Occipital lobe (tissue), 2 donors: ENCODE results near the gene PPM1J. TPM values are rescaled to one million over a fixed set of nuclear protein-coding genes. Genes with fewer than 3 reads are reported as not detected.
"Not testable (repeated sequence)": the region's sequence is repeated elsewhere in the genome, so short reads cannot be mapped to it uniquely, and the experiment has no call there.

Source experiments
- DNase-seq: peaks from one replicate; lab custom pipeline; 2025; lab: John Stamatoyannopoulos, UW
- total RNA-seq: library from RNA; depleted of rRNA; stranded (reverse); fragments of >200 nt; gene quantifications from one replicate; pipeline ENCODE4 v1.2.3, GENCODE V29; 2014

PPM1J gene, protein sequence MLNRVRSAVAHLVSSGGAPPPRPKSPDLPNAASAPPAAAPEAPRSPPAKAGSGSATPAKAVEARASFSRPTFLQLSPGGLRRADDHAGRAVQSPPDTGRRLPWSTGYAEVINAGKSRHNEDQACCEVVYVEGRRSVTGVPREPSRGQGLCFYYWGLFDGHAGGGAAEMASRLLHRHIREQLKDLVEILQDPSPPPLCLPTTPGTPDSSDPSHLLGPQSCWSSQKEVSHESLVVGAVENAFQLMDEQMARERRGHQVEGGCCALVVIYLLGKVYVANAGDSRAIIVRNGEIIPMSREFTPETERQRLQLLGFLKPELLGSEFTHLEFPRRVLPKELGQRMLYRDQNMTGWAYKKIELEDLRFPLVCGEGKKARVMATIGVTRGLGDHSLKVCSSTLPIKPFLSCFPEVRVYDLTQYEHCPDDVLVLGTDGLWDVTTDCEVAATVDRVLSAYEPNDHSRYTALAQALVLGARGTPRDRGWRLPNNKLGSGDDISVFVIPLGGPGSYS
- total RNA-seq, result 4.4 TPM

DNA sequence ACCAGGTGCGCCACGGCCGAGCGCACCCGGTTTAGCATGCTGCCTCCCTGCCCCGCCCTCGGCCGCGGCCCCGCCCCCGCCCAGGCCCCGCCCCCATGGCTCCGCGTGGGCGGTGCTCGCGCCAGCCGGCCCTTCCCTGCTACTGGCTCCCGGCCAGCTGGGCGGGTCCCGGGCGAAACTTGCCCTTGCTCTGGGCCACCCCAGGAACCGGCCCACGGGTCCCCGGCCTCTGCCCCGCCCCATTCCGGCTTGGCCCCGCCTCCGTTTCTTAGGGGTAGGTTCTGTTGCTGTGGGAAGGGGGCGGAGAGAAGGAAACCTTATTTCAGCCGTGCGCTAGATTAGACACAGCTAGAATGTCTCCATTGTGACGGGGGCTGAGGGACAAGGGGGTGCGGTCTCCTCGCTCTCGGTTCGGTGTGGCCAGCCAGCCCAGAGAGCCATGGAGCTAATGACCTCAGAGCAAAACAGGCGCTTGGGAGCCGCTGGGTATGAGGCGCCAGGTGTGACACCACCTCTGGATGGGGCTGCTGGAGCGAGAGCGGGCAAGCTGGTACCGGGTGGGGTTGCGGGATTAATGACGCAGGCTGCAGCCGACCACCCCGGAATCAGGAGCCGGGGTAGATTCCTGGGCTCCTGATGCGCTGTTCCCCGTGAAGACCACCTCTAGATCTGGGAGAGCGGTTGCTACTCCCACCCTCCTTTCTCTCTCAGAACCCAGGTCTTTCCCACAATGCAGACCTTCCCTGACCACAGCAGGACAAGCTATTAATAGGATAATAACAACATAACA is at the start of gene PPM1J:
TSS of gene PPM1J (minus strand) at position 69 of the 790 bp plus-strand sequence. CDS start at position 38, 31 bp downstream.
- DNase-seq, result peak; percentile 82

DNA sequence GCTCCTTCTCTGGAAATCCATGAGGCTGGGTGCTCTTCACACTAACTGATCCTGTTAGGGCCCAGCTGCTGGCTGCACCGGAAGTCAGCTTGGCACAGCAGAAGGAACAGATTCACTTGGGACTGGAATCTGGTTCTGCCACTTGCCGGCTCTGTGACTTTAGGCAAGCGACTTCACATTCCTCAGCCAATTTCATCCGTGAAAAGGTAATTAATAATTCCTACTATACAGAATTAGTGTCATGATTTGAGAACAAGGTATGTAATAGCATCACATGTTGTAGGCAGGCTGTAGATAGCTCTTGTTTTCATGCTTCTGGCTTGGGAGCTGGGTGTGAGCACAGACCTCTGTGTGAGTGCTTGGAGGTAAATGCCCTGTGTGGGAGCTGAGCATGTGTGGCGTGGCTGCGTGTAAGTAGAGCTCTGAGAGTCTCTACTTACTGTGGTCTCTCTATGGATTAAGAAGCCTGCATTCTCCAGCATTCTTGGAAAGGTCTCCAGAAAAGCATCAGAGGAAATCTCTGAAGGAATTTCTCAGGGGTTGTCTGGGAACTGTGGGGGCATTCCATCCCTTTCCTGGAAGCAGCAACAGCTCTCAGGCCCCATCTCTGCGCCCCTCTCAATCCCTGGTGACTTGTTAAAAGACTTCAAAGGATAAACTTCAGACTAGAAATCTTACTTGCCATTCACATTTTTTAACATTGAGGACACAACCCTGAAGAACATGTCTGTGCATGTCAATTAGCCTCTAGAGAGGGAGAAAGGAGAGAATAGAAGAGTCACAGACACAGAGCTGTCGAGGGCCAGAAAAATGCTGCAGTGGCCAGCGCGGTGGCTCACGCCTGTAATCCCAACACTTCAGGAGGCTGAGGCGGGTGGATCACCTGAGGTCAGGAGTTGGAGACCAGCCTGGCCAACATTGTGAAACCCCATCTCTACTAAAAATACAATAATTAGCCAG is 47.7 kb upstream of the PPM1J start:
- no peak for DNase-seq

DNA sequence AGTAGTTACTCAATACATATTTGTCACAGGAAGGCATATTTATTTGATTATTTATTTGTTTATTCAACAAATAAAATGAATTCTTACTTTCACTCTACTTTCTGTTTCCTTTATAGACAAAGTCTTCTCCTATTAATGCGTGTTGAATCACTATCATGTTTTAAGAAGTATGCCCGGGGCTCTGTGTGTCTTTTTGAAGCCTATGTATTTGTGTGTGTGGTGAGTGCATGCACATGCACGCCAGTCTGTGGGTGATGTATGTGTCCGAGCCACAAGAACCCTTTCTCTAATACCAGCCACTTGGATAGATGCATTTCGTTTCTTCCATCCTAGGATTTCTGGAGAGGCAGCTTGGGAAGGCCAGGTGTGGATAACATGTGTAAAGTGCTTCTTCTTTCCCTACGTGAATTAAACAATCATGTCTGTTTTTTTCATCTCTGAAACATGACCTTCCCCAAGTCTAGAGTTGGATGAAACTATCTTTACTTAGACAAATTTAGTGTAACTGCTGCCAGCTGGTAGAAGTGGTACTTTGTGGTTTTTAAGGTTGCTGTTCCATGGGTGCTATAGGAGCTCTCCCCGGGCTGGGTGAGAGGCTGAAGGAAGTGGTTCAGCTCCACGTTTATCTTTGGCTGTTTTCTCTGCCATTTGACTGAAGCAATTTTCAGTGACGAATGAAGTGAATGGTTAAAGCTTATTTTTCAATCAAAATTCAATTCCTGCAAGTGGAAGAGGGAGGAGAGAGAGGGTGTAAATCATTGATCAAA is 46.8 kb upstream of the PPM1J start:
- no peak for DNase-seq

DNA sequence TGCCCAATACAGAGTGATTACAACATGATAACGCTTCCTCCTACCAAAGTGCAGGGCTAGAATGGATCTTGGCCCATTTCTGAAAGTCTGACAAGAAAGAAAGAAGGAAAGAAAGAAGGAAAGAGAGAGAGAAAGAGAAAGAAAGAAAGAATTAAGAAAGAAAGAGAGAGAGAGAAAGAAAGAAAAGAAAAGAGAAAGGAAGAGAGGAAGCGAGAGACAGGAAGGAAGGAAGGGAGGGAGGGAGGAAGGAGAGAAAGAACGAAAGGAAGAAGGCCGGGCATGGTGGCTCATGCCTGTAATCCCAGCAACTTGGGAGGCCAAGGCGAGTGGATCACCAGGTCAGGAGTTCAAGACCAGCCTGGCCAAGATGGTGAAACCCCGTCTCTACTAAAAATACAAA is 44.1 kb upstream of the PPM1J start:
- DNase-seq, result no peak

DNA sequence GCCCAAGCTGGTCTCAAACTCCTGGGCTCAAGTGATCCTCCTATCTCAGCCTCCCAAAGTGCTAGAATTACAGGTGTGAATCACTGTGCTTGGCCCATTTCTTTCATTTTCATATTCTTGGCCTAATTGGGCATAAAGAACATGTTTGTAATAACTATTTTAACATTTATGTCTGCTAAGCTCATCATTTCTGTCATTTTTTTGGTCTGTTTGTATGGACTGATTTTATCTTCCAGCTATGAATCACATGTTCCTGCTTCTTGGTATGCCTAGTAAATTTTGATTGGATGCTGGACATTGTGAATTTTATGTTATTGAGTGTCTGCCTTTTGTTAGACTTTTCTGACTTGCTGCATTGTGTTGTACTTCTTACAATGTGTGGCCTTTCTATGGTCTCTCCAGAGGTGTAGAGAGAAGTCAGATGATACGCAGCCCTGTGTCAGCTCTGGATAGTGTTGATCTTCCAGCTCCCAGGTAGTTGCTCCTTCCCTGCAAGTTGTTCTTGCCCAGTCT is 39.0 kb upstream of the PPM1J start:
- no peak for DNase-seq

DNA sequence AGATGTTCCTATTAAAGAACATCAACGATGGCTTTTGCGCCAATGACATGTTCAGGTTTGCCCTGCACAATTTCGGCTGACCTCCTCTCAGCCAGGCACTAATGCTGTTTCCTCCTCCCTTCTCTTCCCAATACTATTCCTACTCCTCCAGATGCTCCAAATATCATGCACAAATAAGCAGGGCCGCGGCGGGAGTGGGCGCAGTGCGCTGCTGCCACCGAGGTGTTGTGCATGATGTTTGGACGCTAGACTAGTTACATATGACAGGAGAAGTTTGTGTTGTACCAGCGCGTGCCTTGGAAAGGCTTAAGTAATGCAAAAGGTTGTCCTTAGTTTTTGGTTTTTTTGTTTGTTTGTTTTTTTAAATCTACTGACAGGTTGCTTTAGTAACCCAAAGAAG is 33.3 kb upstream of the PPM1J start:
- no peak for DNase-seq

DNA sequence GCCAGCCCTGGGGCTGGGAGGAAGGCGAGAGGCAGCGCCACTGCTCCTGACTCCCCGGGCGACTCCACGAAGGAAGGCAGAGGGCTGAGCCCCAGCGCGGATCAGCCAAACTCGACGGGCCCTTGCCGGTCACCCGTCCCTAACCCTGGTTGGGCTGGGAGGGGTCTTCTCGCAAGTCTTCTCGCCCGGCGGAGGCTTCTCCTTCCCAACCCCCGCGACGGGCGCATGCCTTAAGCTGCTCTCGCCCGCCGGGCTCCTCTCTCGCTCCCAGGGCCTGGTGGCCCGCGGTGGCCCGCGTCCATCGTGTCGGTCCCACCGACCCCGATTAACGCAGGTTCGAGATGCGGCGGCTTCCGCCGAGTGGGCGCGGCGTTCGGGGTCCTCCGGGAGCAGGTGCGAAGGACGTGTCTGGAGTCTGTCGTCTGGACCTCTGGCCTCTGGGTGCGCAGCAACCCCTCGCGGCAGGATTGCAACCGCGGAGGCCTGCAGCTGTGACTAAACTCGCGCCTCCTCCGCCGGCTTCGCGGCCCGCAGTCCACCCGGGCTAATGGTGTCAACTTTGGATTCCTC is 29.0 kb upstream of the PPM1J start:
- DNase-seq, result no peak

DNA sequence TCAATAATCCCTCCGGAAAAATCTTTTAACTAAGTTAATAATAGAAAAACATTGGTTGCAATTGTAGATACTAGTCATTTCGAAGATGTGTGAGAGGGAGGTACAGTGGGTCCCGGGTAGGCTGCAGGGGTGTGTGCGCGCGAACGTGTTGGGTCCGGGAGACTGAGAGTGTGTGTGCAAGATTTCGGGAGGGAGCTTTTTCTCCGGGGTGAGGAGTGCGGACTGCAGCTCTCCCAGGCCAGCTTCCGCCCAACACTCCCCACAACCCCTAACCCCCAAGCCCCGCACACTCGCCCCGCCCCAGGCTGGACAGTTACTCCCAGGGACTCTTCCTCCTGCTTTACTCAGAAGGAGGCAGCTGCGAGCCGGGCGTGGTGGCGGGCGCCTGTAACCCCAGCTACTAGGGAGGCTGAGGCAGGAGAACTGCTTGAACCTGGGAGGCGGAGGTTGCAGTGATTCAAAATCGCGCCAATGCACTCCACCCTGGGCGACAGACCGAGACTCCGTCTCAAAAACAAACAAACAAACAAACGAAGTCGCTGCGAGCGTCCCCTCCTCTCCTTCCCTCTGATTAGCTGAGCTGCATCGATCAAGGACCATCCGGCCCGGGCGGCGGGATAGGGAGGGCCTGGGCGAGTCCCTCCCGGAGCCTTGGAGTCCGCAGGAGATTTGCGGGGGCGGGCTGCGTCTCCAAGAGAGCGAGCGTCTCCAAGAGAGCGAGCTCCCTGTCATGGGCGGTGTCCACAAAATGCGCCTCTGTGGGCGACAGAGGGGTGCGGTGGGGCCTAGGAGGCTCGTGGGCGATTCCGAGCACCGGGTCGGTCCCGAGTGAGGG is 28.3 kb upstream of the PPM1J start:
- no peak for DNase-seq

DNA sequence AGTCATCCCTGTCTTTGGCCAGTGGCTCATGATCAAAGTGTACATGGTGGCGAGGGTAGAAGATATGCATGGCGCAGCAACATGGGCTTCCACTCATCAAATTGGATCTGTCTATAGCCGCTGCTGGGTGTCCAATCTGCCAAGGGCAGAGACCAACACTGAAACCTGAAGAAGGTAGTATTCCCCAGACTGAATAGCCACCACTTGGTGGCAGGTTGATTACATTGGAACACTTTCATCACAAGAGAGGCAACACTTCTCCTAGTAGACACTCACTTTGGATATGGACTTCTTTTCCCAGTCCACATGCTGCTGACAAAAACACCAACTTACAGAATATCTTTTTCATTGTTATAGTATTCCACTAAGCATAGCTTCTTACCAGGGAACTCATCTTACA is 22.4 kb upstream of the PPM1J start:
- DNase-seq, result no peak

DNA sequence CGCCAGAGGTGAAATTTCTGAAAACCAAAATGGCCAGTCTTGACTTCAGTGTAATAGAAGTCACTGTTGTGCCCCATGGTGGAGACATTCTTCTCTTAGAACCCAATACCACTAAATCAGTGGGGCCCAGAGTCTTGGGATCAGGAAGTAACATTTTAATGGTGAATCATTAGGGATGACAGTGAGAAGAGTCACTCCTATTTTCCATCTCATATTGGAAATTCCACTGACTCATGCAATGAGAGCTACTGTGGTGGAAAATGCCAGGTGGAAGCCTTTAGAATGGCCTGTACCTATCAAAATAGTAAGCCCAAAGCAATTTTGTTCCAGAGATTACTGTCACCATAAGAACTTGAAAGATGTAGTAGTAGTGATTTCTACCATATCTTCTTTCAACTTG is 20.6 kb upstream of the PPM1J start:
- DNase-seq, result no peak

DNA sequence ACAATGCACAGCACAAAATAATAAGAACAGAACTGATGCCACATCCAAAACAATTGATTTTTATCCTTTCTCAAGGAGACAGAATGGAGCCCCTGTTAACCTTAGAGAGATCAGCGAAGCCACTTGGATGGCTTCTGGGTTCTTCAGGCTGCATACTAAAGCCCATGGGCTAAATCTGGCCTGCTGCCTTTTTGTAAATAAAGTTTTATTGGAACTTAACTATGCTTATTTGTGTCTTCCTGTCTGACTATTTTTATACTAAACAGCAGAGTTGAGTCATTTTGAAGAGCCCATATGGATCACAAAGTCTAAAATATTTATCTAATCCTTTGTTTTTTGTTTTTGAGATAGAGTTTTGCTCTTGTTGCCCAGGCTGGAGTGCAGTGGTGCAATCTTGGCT is 16.3 kb upstream of the PPM1J start:
- no peak for DNase-seq

DNA sequence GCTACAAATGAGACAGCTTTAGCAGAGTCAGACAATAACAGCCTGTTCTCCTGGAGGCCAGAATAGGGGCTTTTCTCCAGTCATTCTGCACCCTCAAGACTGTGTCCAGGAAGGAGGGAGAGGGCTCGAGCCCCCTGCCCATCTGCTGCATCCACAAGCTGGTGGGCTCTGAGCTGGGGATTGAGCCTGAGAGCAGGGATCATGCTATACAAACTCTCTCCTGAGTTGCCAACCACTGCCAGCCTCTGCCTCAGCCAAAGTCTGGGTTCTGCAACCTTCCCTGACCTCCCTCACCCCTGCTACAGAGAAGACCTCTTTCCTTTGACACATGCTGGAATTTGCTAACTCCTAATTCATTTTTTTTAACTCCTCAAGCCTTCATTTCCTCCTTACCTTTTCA is 14.8 kb upstream of the PPM1J start:
- no peak for DNase-seq

DNA sequence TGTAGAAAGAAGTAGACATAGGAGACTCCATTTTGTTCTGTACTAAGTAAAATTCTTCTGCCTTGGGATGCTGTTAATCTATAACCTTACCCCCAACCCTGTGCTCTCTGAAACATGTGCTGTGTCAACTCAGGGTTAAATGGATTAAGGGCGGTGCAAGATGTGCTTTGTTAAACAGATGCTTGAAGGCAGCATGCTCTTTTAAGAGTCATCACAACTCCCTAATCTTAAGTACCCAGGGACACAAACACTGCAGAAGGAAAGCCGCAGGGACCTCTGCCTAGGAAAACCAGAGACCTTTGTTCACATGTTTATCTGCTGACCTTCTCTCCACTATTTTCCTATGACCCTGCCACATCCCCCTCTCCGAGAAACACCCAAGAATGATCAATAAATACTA is 13.9 kb upstream of the PPM1J start:
- not testable (repeated sequence) for DNase-seq

DNA sequence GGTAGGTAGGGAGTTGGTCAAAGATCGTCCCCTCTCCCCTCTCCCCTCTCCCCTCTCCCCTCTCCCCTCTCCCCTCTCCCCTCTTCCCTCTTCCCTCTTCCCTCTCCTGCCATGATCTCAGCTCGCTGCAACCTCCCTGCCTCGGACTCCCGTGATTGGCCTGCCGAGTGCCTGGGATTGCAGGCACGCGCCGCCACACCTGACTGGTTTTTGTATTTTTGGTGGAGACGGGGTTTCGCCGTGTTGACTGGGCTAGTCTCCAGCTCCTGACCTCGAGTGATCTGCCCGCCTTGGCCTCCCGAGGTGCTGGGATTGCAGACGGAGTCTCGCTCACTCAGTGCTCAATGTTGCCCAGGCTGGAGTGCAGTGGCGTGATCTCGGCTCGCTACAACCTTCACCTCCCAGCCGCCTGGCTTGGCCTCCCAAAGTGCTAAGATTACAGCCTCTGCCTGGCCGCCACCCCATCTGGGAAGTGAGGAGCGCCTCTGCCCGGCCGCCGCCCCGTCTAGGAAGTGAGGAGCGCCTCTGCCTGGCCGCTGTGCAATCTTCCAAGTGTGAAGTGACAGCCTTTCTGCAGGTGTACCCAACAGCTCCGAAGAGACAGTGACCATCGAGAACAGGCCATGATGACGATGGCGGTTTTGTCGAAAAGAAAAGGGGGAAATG is 13.3 kb upstream of the PPM1J start:
- DNase-seq, result not testable (repeated sequence)

DNA sequence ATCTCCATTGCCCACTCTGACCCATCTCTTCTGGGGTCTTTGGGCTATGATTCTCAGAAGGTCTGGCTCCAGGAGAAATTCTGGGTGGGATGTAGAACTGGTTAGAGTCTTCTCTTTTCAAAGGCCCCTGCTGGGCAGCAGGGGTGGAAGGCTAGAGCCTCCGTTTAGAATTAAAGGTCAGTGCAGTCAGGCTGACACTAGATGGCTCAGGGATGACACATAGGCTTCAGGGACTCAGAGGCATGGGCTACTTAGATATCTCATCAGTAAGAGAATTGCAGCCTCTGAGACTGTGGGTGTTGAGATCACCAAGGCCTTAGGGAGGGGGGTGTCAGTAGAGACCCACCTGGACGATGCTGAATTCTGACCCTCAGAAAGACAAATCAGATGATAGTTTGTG is 12.6 kb upstream of the PPM1J start:
- DNase-seq, result no peak

DNA sequence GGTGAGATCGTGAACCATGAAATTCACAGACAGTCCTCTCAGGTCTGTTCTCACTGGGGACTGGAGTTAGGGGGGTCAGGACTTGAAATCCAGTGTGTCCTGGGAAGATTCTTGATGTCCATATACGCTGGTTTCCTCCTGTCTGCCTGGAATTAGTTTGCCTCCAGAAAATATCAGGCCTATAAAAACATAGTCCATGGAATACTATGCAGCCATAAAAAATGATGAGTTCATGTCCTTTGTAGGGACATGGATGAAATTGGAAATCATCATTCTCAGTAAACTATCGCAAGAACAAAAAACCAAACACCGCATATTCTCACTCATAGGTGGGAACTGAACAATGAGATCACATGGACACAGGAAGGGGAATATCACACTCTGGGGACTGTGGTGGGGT is 9.1 kb upstream of the PPM1J start:
- not testable (repeated sequence) for DNase-seq

DNA sequence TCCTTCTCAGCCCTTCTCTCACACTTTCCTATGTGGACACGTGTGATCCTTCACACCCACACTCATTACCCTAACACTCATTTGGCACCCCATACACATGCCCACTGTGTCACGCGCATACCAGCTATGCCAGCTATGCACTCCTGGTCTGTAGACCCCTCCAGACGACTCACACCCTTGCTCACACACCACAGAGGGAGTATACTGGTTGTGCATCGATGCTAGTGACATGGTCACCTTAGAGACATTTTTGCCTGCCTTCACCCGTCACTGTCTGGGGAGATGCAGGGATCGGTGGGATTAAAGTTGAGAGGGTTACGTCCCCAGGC is 8.3 kb upstream of the PPM1J start:
- DNase-seq, result no peak

DNA sequence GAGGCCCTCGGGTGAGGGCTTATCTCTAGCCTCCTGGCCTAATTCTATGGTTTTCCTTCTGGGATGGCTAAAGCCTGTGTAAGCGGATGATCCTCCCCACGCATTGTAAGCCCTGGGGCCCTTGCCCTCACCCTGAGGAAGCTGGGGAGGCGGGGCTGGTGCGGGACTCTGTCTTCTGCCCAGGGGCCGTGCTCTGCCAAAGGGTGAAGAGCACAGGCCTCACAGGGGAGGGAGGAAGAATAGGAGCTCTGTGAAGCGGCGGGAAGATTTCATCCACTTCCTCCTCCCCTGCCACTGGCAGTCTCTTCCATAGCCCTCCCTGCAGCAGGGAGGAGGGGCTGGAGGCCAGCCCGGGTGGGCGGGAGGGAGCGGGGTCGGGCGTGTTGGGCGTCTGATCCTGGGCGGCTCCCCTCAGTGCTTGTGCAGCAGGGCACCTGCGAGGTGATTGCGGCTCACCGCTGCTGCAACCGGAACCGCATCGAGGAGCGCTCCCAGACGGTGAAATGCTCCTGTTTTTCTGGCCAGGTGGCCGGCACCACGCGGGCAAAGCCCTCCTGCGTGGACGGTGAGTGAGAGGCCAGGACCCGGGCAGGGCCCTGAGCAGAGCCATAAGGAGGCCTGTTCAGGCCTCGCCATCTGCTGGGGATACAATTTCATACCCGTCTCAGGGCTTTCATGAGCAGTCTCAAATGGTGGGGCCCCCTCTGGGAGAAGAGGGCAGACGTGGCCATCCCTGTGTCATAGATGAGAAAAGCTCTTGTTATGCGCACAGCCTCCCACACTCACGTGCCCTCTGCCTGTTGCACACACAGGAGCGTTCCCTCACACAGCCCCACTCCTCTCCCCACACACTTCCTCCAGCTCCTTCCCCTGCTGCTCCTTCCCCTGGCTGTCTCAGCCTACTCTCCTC is 7.7 kb upstream of the PPM1J start:
- DNase-seq, result no peak
